Measurements from ENCODE around the gene MOGAT3. TPM values are rescaled to one million over a fixed set of nuclear protein-coding genes. Genes with fewer than 3 reads are reported as not detected.

MOGAT3 gene
- total and polyA plus RNA-seq, 7 donors: not detected

DNA sequence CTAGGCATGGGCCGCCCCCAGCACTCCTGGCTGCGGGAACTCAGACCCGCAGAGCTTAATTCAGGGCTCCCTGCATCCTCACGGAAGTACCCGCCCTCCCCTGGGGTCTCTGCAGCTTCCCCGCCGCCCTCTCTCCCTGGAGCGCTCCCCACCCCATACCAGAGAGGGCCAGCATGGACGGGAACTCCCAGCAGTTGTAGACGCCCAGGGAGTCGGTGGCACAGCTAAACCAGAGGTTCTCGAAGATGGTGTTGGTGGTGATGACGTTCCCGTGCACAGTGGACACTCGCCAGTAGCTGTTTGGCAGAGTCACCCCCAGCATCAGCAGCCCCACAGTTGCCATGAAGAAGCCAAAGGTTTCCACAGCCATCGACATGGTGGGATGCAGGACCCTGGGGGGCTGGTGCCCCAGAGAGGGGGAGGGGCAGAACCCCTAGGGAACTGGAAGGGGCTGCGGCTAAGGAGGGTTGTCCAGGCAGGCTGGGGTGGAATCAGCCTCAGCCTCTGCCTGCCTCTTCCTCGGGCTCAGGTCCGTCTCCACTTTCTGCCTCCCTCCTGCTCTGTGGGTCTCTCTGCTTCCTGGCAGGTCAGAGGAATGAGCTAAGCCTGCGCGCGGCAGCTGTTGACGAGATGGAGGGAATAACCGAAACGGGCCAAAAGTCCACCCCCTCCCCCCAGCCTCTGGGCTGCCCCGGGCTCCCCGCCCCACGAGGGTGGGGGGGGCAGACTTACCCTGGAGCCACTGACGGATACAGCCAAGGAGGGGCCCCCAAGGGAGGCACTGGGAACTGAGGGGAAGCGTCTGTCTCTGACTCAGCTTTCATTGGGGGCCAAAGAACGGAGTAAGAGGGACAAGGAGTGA is 36.6 kb upstream of the MOGAT3 start, which contains the start of gene CLDN15:
Gene CLDN15 (minus strand): TSS at position 597 of the 862 bp plus-strand sequence. CDS start 221 bp downstream, at position 376.
- Histone ChIP-seq H3K27me3 (ENCODE audit: insufficient read depth in 3 of 3, low read length in 2 of 3) (no peaks in the 10 kb centered on the region), H3K4me1 (peaks cover 24% of the 10 kb centered on the region), H3K27ac (peak within 1 kb of the TSS; percentile 58), H3K4me3 (peak within 1 kb of the TSS; percentile 28), H3K9me3 (no peaks in the 10 kb centered on the region), H3K36me3 (ENCODE audit: insufficient read depth in 1 of 2, low read depth in 1 of 2) (peaks cover 3 to 37% of the 10 kb centered on the region in 2 donors)
- ATAC-seq (peak; percentile 23 to 68 (median 60)), DNase-seq (peak; percentile 89 to 91)
- TF ChIP-seq, protein P1, sequence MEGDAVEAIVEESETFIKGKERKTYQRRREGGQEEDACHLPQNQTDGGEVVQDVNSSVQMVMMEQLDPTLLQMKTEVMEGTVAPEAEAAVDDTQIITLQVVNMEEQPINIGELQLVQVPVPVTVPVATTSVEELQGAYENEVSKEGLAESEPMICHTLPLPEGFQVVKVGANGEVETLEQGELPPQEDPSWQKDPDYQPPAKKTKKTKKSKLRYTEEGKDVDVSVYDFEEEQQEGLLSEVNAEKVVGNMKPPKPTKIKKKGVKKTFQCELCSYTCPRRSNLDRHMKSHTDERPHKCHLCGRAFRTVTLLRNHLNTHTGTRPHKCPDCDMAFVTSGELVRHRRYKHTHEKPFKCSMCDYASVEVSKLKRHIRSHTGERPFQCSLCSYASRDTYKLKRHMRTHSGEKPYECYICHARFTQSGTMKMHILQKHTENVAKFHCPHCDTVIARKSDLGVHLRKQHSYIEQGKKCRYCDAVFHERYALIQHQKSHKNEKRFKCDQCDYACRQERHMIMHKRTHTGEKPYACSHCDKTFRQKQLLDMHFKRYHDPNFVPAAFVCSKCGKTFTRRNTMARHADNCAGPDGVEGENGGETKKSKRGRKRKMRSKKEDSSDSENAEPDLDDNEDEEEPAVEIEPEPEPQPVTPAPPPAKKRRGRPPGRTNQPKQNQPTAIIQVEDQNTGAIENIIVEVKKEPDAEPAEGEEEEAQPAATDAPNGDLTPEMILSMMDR (IDR thresholded peaks at IDR 0.05): no peak
- WGBS, 3 donors: 27 to 41% (median 39%) methylated on average over 31 of the region's 31 CpGs
- intact Hi-C loops (cut with DNase I): loop anchor here in 1 of 2 donors (2.0 kb wide), 1 partner anchor 15 kb away; no protein-coding TSS in a partner anchor

DNA sequence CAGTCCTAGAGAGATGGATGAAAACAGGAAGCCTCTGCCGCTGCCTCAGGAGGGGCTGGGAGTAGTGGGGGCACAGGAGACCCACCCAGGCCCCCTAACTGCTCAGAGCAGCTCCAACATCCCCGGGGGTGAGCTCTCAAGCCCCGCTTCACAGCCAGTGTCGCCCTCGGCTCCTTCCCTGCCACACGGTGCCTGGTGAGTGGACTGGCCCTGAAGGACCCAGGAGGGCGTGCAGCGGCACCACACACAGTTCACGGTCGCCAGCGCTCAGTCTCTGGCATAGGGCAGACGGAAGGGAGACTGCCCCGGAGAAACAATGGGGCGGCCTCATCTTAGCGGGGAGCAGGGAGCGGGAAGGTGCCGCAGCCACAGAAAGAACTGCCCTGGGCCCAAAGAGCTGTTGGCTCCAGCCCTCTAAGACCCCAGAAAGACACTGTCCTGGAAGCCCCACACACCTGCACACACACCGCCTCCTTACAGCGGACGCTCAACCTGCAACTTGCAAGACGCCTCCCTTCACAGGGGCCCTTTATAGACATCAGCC is 35.5 kb upstream of the MOGAT3 start:
- no peak overlapping the region for H3K4me3 ChIP-seq
- intact Hi-C loops (cut with DNase I): no loop called here
- TF ChIP-seq, protein P1 (IDR thresholded peaks at IDR 0.05): no peak
- no peaks in the 10 kb centered on the region for H3K27me3 ChIP-seq (ENCODE audit: insufficient read depth in 3 of 3, low read length in 2 of 3)
- H3K36me3 ChIP-seq (ENCODE audit: insufficient read depth in 1 of 2, low read depth in 1 of 2): peaks cover 3 to 37% of the 10 kb centered on the region in 2 donors
- H3K4me1 ChIP-seq: peaks cover 13% of the 10 kb centered on the region
- ATAC-seq: no peak
- no peak overlapping the region for H3K27ac ChIP-seq
- DNase-seq: no peak
- H3K9me3 ChIP-seq: no peaks in the 10 kb centered on the region
- WGBS, 3 donors: 87 to 91% (median 91%) methylated on average over 21 of the region's 21 CpGs

DNA sequence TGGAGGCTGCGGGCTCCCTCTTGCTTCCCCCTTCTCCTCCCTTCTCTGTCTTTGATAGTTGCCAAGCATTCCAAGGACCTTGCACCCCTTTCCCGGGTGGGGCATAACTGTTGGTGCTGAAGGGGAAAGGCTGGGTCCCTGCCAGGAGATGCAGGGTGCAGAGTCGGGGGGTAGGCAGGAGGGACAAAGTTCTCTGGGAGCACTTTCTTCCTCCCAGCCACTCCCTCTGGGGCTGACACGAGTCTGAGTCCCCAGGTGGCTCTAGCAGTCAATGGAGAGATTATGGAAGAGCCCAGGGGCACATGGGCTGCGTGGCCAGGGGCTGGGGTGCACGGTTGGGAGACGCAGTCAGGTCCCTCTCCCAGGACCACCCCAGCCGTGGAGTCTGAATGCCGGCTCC is 34.7 kb upstream of the MOGAT3 start:
- TF ChIP-seq, protein P1 (IDR thresholded peaks at IDR 0.05): no peak
- ATAC-seq: no peak
- intact Hi-C loops (cut with DNase I): no loop called here
- 74 to 82% (median 79%) methylated on average over 9 of the region's 9 CpGs for WGBS, 3 donors
- DNase-seq: no peak
- no peaks in the 10 kb centered on the region for H3K9me3 ChIP-seq
- no peaks in the 10 kb centered on the region for H3K27me3 ChIP-seq (ENCODE audit: insufficient read depth in 3 of 3, low read length in 2 of 3)
- H3K36me3 ChIP-seq (ENCODE audit: insufficient read depth in 1 of 2, low read depth in 1 of 2): peaks cover 0 to 30% of the 10 kb centered on the region in 2 donors
- H3K27ac ChIP-seq: no peak overlapping the region
- peaks cover 6% of the 10 kb centered on the region for H3K4me1 ChIP-seq
- no peak overlapping the region for H3K4me3 ChIP-seq

DNA sequence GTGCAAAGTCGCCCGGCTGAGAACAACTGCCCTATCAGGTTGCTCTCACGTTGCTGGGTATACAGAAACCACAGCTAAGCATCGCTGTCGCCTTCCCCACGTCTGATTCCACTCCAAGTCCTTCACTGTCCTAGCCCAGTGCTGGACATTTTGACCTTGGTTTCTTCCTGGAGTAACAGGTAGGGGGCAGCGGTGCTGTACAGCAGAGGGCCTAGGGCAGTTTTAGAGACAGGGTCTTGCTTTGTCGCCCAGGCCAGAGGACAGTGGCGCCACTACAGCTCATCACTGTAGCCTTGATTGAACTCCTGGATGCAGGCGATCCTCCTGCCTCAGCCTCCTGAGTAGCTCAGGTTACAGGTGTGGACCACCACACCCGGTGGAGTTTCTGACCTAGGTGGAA is 34.2 kb upstream of the MOGAT3 start:
- peaks cover 6% of the 10 kb centered on the region for H3K4me1 ChIP-seq
- peaks cover 0 to 25% of the 10 kb centered on the region in 2 donors for H3K36me3 ChIP-seq (ENCODE audit: insufficient read depth in 1 of 2, low read depth in 1 of 2)
- no peak overlapping the region for H3K27ac ChIP-seq
- no peak for ATAC-seq
- 64 to 66% (median 66%) methylated on average over 11 of the region's 11 CpGs for WGBS, 3 donors
- H3K9me3 ChIP-seq: no peaks in the 10 kb centered on the region
- TF ChIP-seq, protein P1 (IDR thresholded peaks at IDR 0.05): peak; percentile 20
- no peak overlapping the region for H3K4me3 ChIP-seq
- H3K27me3 ChIP-seq (ENCODE audit: insufficient read depth in 3 of 3, low read length in 2 of 3): no peaks in the 10 kb centered on the region
- intact Hi-C loops (cut with DNase I): no loop called here
- DNase-seq: no peak

All from psoas muscle (tissue), 8 donors.